HepG2 (cell line): Measurements from ENCODE around the gene CCDC69. TPM values are rescaled to one million over a fixed set of nuclear protein-coding genes. Genes with fewer than 3 reads are reported as not detected.

Source experiments
- ATAC-seq: fragments of 200-7000 bp; cut with Tn5 transposase; 3 replicates; pipeline ENCODE4 v1.9.1; 2020; ENCODE audit warnings: mild to moderate bottlenecking, moderate library complexity
- BruUV-seq: library from RNA; stranded (reverse); fragments of 400-500 nt; replicated peaks from 2 replicates; lab custom pipeline; 2021; lab: Mats Ljungman, UMichigan
- CTCF ChIA-PET: fragments of 300-600 bp; formaldehyde crosslinking; extraction: SDS; loops from one replicate; lab custom pipeline; 2021; ENCODE audit warnings: low total read pairs, inconsistent platforms, low intra/inter-chr PET ratio; lab: Yijun Ruan, JAX
- POLR2A ChIA-PET: fragments of 350-600 bp; sonication (Branson Sonifier 250); formaldehyde crosslinking; loops from one replicate; lab custom pipeline; 2020; ENCODE audit warnings: antibody characterized with exemption, inconsistent platforms; lab: Yijun Ruan, JAX
- DNase-seq: peaks from one replicate; pipeline ENCODE4 v3.0.0-alpha.2; 2015; ENCODE audit warnings: low spot score
- FAIRE-seq: peaks from 3 replicates; lab custom pipeline; 2011; peaks lifted over from hg19 to GRCh38; lab: Jason Lieb, UNC
- H2AFZ ChIP-seq: one replicate; pipeline ENCODE4 v1.6.1; 2011; ENCODE audit warnings: low read length, inconsistent platforms
- H3K27ac ChIP-seq: fragments of 300-600 bp; 3 replicates; pipeline ENCODE4 v1.8.0; 2011; ENCODE audit warnings: mixed run types, mild to moderate bottlenecking, mixed read lengths, low read length, inconsistent platforms; ENCODE audit not compliant: insufficient read depth; ENCODE audit errors: extremely low read length
- H3K27me3 ChIP-seq, 2 experiments: fragments of 200-600 bp in 1 of 2; 2 replicates in 1 of 2; 3 replicates in 1 of 2; pipeline versions ENCODE4 v1.6.0 to v1.8.0; 2011; ENCODE audit warnings: low read length in 2 of 2, mild to moderate bottlenecking in 2 of 2, moderate library complexity in 2 of 2, inconsistent platforms in 1 of 2; ENCODE audit not compliant: insufficient read depth in 2 of 2, control insufficient read depth in 1 of 2
- H3K36me3 ChIP-seq, 2 experiments: fragments of 200-600 bp in 1 of 2; replicated peaks in 1 of 2; 2 replicates in 1 of 2; 3 replicates in 1 of 2; pipeline versions ENCODE4 v1.5.1 to v1.8.0; 2011; ENCODE audit warnings: low read length in 2 of 2, inconsistent platforms in 1 of 2; ENCODE audit not compliant: insufficient read depth in 2 of 2, control insufficient read depth in 1 of 2
- H3K4me1 ChIP-seq: 2 replicates; pipeline ENCODE4 v1.5.1; 2012; ENCODE audit warnings: low read length, inconsistent platforms; ENCODE audit not compliant: insufficient read depth
- H3K4me2 ChIP-seq: 2 replicates; pipeline ENCODE4 v1.6.0; 2011; ENCODE audit warnings: low read depth, low read length, inconsistent platforms
- H3K4me3 ChIP-seq, 3 experiments: fragments of 200-600 bp in 1 of 3; sonication (generic), shearing (Covaris generic) in 1 of 3; replicated peaks in 1 of 3; 2 replicates each; pipeline ENCODE4 v1.5.1; 2011 to 2016; ENCODE audit warnings: low read length in 3 of 3, inconsistent platforms in 2 of 3, low read depth in 2 of 3, mild to moderate bottlenecking in 2 of 3, control low read depth in 1 of 3, mixed read lengths in 1 of 3; ENCODE audit not compliant: insufficient read depth in 1 of 3
- H3K79me2 ChIP-seq: one replicate; pipeline ENCODE4 v1.6.1; 2011; ENCODE audit warnings: low read length, inconsistent platforms; ENCODE audit not compliant: insufficient read depth
- H3K9ac ChIP-seq: 2 replicates; pipeline ENCODE4 v1.6.0; 2011; ENCODE audit warnings: mild to moderate bottlenecking, low read depth, low read length, inconsistent platforms; ENCODE audit not compliant: insufficient read depth
- H3K9me3 ChIP-seq: 2 replicates; pipeline ENCODE4 v1.5.1; 2012; ENCODE audit warnings: mild to moderate bottlenecking, low read length
- H4K20me1 ChIP-seq: 2 replicates; pipeline ENCODE4 v1.6.0; 2011; ENCODE audit warnings: inconsistent platforms, mild to moderate bottlenecking, low read length, moderate library complexity; ENCODE audit not compliant: insufficient read depth
- HOXA3 ChIP-seq: sonication (generic); formaldehyde crosslinking; IDR thresholded peaks from 2 replicates; pipeline ENCODE4 v1.5.0; 2020; ENCODE audit warnings: missing genetic modification reagents
- KAT2B ChIP-seq: fragments of 150-350 bp; IDR thresholded peaks from 2 replicates; pipeline ENCODE4 v1.6.1; 2014; ENCODE audit warnings: low read depth, low read length, borderline replicate concordance
- MNT ChIP-seq: fragments of 450-650 bp; IDR thresholded peaks from 2 replicates; pipeline ENCODE4 v1.6.1; 2016
- WGBS: methylation state at CpG from one replicate; pipeline ENCODE4 v1.1.6; 2017; ENCODE audit warnings: low lambda C conversion rate; 5-methylcytosine and 5-hydroxymethylcytosine counted together
- in situ Hi-C: cut with HindIII; loops from 2 replicates; pipeline ENCODE4 v1.10.0; 2017; ENCODE audit warnings: low pct_unique_long_range_greater_than_20kb; ENCODE audit not compliant: extremely low pct_ligation_motif_present
- intact Hi-C: fragments of 100-400 bp; cut with micrococcal nuclease; formaldehyde crosslinking; loops from one replicate; pipeline ENCODE4 v1.10.0; 2022; ENCODE audit not compliant: unreplicated experiment
- polyA plus RNA-seq, 8 experiments: library from polyadenylated mRNA; depleted of rRNA in 3 of 8; stranded (reverse) in 7 of 8; unstranded in 1 of 8; fragments of >200 nt; fragmentation: Illumina TruSeq in 4 of 8; extraction: Trizol in 4 of 8; gene quantifications; 2 replicates each; pipeline versions ENCODE4 v1.2.1 to v1.2.3, GENCODE V29; 2011 to 2016; ENCODE audit warnings: low read depth in 4 of 8, missing spikeins in 1 of 8, mixed read lengths in 1 of 8; ENCODE audit not compliant: insufficient read depth in 1 of 8
- total RNA-seq, 5 experiments: library from RNA; depleted of rRNA; stranded (reverse); fragments of >200 nt; fragmentation: Illumina TruSeq; extraction: Trizol; gene quantifications; 2 replicates each; pipeline ENCODE4 v1.2.3, GENCODE V29; 2016; ENCODE audit warnings: low read depth in 1 of 5

The CCDC69 gene
- total and polyA plus RNA-seq, 2 of the 13 experiments (the other 11 are each of a cell fraction or from before 2014, with no cell fraction given), result 12.2 to 45.2 TPM

- Histone ChIP-seq H4K20me1 (no peaks in the 10 kb centered on the region), H3K27ac (no peak overlapping the region), H3K9me3 (no peaks in the 10 kb centered on the region), H3K27me3 (peaks cover 0 to 2% of the 10 kb centered on the region in 2 experiments; a peak in 1 of 5 replicates), H3K36me3 (no peaks in the 10 kb centered on the region), H3K4me3 (no peak overlapping the region), H3K9ac (no peak overlapping the region), H3K4me1 (peaks cover 18% of the 10 kb centered on the region)
- no peak for FAIRE-seq
- no peak for DNase-seq
- POLR2A ChIA-PET, result no interaction called here
- intact Hi-C loops, result no loop called here
- BruUV-seq, result no TSS peak
- 72% methylated on average over 4 of the region's 4 CpGs for WGBS
- in situ Hi-C loops, result loop anchor here (10.0 kb wide), 1 partner anchor 201 kb away; no protein-coding TSS in a partner anchor
- no peak for TF ChIP-seq HOXA3 (CRISPR knock-in tag)
- TF ChIP-seq, all 625 proteins: peak for 0
- no peak overlapping the region for H3K4me2 ChIP-seq
- peaks cover 12% of the 10 kb centered on the region for H3K79me2 ChIP-seq
- no peak overlapping the region for H2AFZ ChIP-seq
- ATAC-seq, result no peak
- CTCF ChIA-PET, result no interaction called here
Measured at GRCh38 chr5:151245680-151246219, 21.9 kb upstream of the CCDC69 start.

- Histone ChIP-seq H4K20me1 (no peaks in the 10 kb centered on the region), H3K4me2 (no peak overlapping the region), H3K79me2 (no peaks in the 10 kb centered on the region), H3K4me3 (no peak overlapping the region), H3K27me3 (peaks cover 2 to 5% of the 10 kb centered on the region in 2 experiments; a peak in 2 of 5 replicates), H3K27ac (no peak overlapping the region), H3K4me1 (peaks cover 15% of the 10 kb centered on the region), H3K9ac (no peak overlapping the region), H3K9me3 (no peaks in the 10 kb centered on the region), H3K36me3 (no peaks in the 10 kb centered on the region), H2AFZ (no peak overlapping the region)
- ChIA-PET CTCF (no interaction called here), POLR2A (no interaction called here)
- ATAC-seq (no peak), DNase-seq (no peak), FAIRE-seq (no peak)
- BruUV-seq, result no TSS peak
- TF ChIP-seq KAT2B (no peak), MNT (peak; percentile 92)
- 60% methylated on average over 2 of the region's 3 CpGs for WGBS
- in situ Hi-C loops (loop anchor here (10.0 kb wide), 1 partner anchor 199 kb away; no protein-coding TSS in a partner anchor), intact Hi-C loops (no loop called here)
Measured at GRCh38 chr5:151244206-151244605, 20.3 kb upstream of the CCDC69 start.
